CD14-positive monocyte (primary cell): Measurements from ENCODE around the gene RPL18. TPM values are rescaled to one million over a fixed set of nuclear protein-coding genes. Genes with fewer than 3 reads are reported as not detected.

Experiments used
- DNase-seq, 3 donors: peaks; one replicate each; pipeline ENCODE4 v3.0.0-alpha.2; 2011 to 2022
- H2AFZ ChIP-seq: 2 replicates; pipeline ENCODE4 v1.6.0; 2012; ENCODE audit warnings: mild to moderate bottlenecking, low read depth, low read length, inconsistent platforms; ENCODE audit not compliant: insufficient read depth, poor library complexity, severe bottlenecking
- H3K27ac ChIP-seq, 2 donors: 1 replicate in 1 of 2; 2 replicates in 1 of 2; pipeline ENCODE4 v1.5.1; 2012 to 2013; ENCODE audit warnings: low read length in 2 of 2, control low read depth in 1 of 2, inconsistent platforms in 1 of 2, low read depth in 1 of 2, mild to moderate bottlenecking in 1 of 2
- H3K27me3 ChIP-seq, 2 donors: one replicate each; pipeline versions ENCODE4 v1.6.0 to v1.6.1; 2011 to 2013; ENCODE audit warnings: low read length in 2 of 2; ENCODE audit not compliant: control insufficient read depth in 2 of 2, insufficient read depth in 2 of 2
- H3K36me3 ChIP-seq, 2 donors: replicated peaks in 1 of 2; 1 replicate in 1 of 2; 2 replicates in 1 of 2; pipeline versions ENCODE4 v1.5.1 to v1.6.1; 2012 to 2013; ENCODE audit warnings: low read length in 2 of 2, control low read depth in 1 of 2, inconsistent platforms in 1 of 2, mild to moderate bottlenecking in 1 of 2; ENCODE audit not compliant: insufficient read depth in 2 of 2, control insufficient read depth in 1 of 2
- H3K4me1 ChIP-seq, 2 donors: 1 replicate in 1 of 2; 2 replicates in 1 of 2; pipeline versions ENCODE4 v1.5.1 to v1.6.1; 2012 to 2013; ENCODE audit warnings: low read length in 2 of 2, control low read depth in 1 of 2, inconsistent platforms in 1 of 2, mild to moderate bottlenecking in 1 of 2, moderate library complexity in 1 of 2; ENCODE audit not compliant: insufficient read depth in 2 of 2, control insufficient read depth in 1 of 2
- H3K4me2 ChIP-seq: replicated peaks from 2 replicates; pipeline ENCODE3; 2012; ENCODE audit warnings: low read length, moderate library complexity, mild to moderate bottlenecking; ENCODE audit not compliant: poor library complexity, severe bottlenecking; ENCODE audit errors: extremely low read depth
- H3K4me3 ChIP-seq, 3 experiments: fragments of 200-600 bp in 1 of 3; sonication (generic) in 1 of 3; replicated peaks in 1 of 3; 1 replicate in 2 of 3; 2 replicates in 1 of 3; pipeline ENCODE4 v1.5.1; 2011 to 2013; ENCODE audit warnings: low read length in 3 of 3, mild to moderate bottlenecking in 3 of 3, control low read depth in 2 of 3, low read depth in 2 of 3, inconsistent platforms in 1 of 3, moderate library complexity in 1 of 3
- H3K79me2 ChIP-seq: 2 replicates; pipeline ENCODE4 v1.6.0; 2012; ENCODE audit warnings: mild to moderate bottlenecking, control low read depth, inconsistent platforms, low read length, moderate library complexity; ENCODE audit not compliant: insufficient read depth
- H3K9ac ChIP-seq: 2 replicates; pipeline ENCODE4 v1.6.0; 2017; ENCODE audit warnings: low read length, mild to moderate bottlenecking; ENCODE audit not compliant: insufficient read depth, poor library complexity, severe bottlenecking
- H3K9me3 ChIP-seq, 2 donors: replicated peaks in 1 of 2; 1 replicate in 1 of 2; 2 replicates in 1 of 2; pipeline versions ENCODE4 v1.5.1 to v1.6.1; 2012 to 2013; ENCODE audit warnings: low read length in 2 of 2, control low read depth in 1 of 2; ENCODE audit not compliant: control insufficient read depth in 1 of 2, insufficient read depth in 1 of 2
- H4K20me1 ChIP-seq: 2 replicates; pipeline ENCODE4 v1.6.0; 2012; ENCODE audit warnings: mild to moderate bottlenecking, low read length, control low read depth, moderate library complexity; ENCODE audit not compliant: insufficient read depth
- H3K27ac Mint-ChIP-seq, 7 donors: one replicate each; pipeline ENCODE4 v1.8.0; 2020; ENCODE audit warnings: mild to moderate bottlenecking in 7 of 7, mixed read lengths in 7 of 7, moderate library complexity in 6 of 7, inconsistent platforms in 2 of 7
- H3K27me3 Mint-ChIP-seq, 3 donors: one replicate each; pipeline ENCODE4 v1.8.0; 2021 to 2022; ENCODE audit warnings: low read depth in 3 of 3, mild to moderate bottlenecking in 3 of 3, mixed read lengths in 3 of 3, moderate library complexity in 3 of 3, inconsistent platforms in 1 of 3
- H3K36me3 Mint-ChIP-seq, 2 donors: one replicate each; pipeline ENCODE4 v1.8.0; 2020; ENCODE audit warnings: mixed read lengths in 2 of 2, inconsistent platforms in 1 of 2, mild to moderate bottlenecking in 1 of 2
- H3K4me1 Mint-ChIP-seq: one replicate; pipeline ENCODE4 v1.8.0; 2020; ENCODE audit warnings: mild to moderate bottlenecking, mixed read lengths
- H3K4me3 Mint-ChIP-seq, 2 donors: one replicate each; pipeline ENCODE4 v1.8.0; 2020; ENCODE audit warnings: mild to moderate bottlenecking in 2 of 2, mixed read lengths in 2 of 2, moderate library complexity in 1 of 2
- H3K9me3 Mint-ChIP-seq, 7 donors: one replicate each; pipeline ENCODE4 v1.8.0; 2020 to 2022; ENCODE audit warnings: mixed read lengths in 7 of 7, mild to moderate bottlenecking in 6 of 7, moderate library complexity in 6 of 7, inconsistent platforms in 2 of 7
- CTCF ChIP-seq: fragments of 200-600 bp; IDR thresholded peaks from one replicate; pipeline ENCODE4 v1.8.0; 2022; ENCODE audit warnings: antibody characterized with exemption, mild to moderate bottlenecking
- WGBS: methylation state at CpG from one replicate; pipeline ENCODE4 v1.1.5; 2013; ENCODE audit warnings: missing lambda C conversion rate; ENCODE audit not compliant: insufficient coverage; 5-methylcytosine and 5-hydroxymethylcytosine counted together
- intact Hi-C, 2 donors: fragments of 100-400 bp; cut with micrococcal nuclease; formaldehyde crosslinking; loops; one replicate each; pipeline versions ENCODE4 v1.15.0 to v1.15.1; 2023
- polyA plus RNA-seq, 3 donors: library from polyadenylated mRNA; depleted of rRNA in 1 of 3; unstranded in 2 of 3; stranded (reverse) in 1 of 3; fragments of 300-500 nt in 2 of 3; fragments of >200 nt in 1 of 3; fragmentation: Illumina TruSeq in 2 of 3; gene quantifications; 1 replicate in 2 of 3; 2 replicates in 1 of 3; pipeline ENCODE4 v1.2.3, GENCODE V29; 2012 to 2021

Gene RPL18
- polyA plus RNA-seq, 3 donors = 803 to 1,540 (median 892) TPM

GRCh38 chr19:48598996-48599700 lies 19.8 kb downstream of the RPL18 start:
- no peaks in the 10 kb centered on the region for H3K79me2 ChIP-seq
- no peak overlapping the region for H3K9ac ChIP-seq
- H3K27me3 ChIP-seq = no peaks in the 10 kb centered on the region
- no peak for TF ChIP-seq CTCF
- H3K9me3 ChIP-seq = no peaks in the 10 kb centered on the region
- no peaks in the 10 kb centered on the region for H3K36me3 ChIP-seq
- H3K4me3 Mint-ChIP-seq = no peak overlapping the region
- H3K4me1 ChIP-seq = no peaks in the 10 kb centered on the region
- H3K4me1 Mint-ChIP-seq = peaks cover 2% of the 10 kb centered on the region
- peaks cover 4 to 7% (median 5%) of the 10 kb centered on the region in 3 donors for H3K27me3 Mint-ChIP-seq
- no peak overlapping the region for H3K4me2 ChIP-seq
- H3K36me3 Mint-ChIP-seq = no peaks in the 10 kb centered on the region
- no peak overlapping the region for H3K27ac Mint-ChIP-seq
- no peaks in the 10 kb centered on the region for H4K20me1 ChIP-seq
- intact Hi-C loops = no loop called here
- no peak overlapping the region for H3K27ac ChIP-seq
- DNase-seq = no peak
- peaks cover 0 to 2% (median 0%) of the 10 kb centered on the region in 7 donors for H3K9me3 Mint-ChIP-seq
- no peak overlapping the region for H3K4me3 ChIP-seq
- 89% methylated on average over 22 of the region's 30 CpGs for WGBS
- H2AFZ ChIP-seq = no peak overlapping the region

- 82% methylated on average over 32 of the region's 39 CpGs for WGBS
- no peaks in the 10 kb centered on the region for H3K4me1 Mint-ChIP-seq
- no peaks in the 10 kb centered on the region for H3K36me3 Mint-ChIP-seq
- Histone ChIP-seq H3K27ac (no peak overlapping the region), H3K36me3 (no peaks in the 10 kb centered on the region), H3K9me3 (no peaks in the 10 kb centered on the region), H3K4me1 (no peaks in the 10 kb centered on the region), H3K27me3 (no peaks in the 10 kb centered on the region), H3K9ac (no peak overlapping the region), H3K79me2 (no peaks in the 10 kb centered on the region), H3K4me2 (no peak overlapping the region), H4K20me1 (no peaks in the 10 kb centered on the region), H2AFZ (no peak overlapping the region), H3K4me3 (no peak overlapping the region)
- H3K9me3 Mint-ChIP-seq = peaks cover 0 to 2% (median 0%) of the 10 kb centered on the region in 7 donors
- DNase-seq = peak in 1 of 3 donors; percentile 45
- peak overlapping the region in 1 of 7 donors; percentile 81 for H3K27ac Mint-ChIP-seq
- peaks cover 4 to 8% (median 7%) of the 10 kb centered on the region in 3 donors for H3K27me3 Mint-ChIP-seq
- TF ChIP-seq CTCF = no peak
- peak overlapping the region in 1 of 2 donors; percentile 51 for H3K4me3 Mint-ChIP-seq
- intact Hi-C loops = no loop called here
These were observed 22.1 kb downstream of the RPL18 start for GRCh38 chr19:48596679-48597465.
